Kidney (tissue), 14 donors: ENCODE data around the gene NRCAM. TPM values are rescaled to one million over a fixed set of nuclear protein-coding genes. Genes with fewer than 3 reads are reported as not detected.
A peak's percentile ranks its signal among the peaks of the same experiment; 100 is the strongest.

Experiments used
- DNase-seq, 5 donors: peaks; one replicate each; pipeline ENCODE4 v3.0.0-alpha.2; 2013 to 2020
- FAIRE-seq: peaks from 2 replicates; lab custom pipeline; 2012; peaks lifted over from hg19 to GRCh38; lab: Jason Lieb, UNC
- H3K27ac ChIP-seq, 2 donors: one replicate each; pipeline ENCODE4 v1.7.0; 2013; ENCODE audit warnings: low read depth in 2 of 2, low read length in 2 of 2, inconsistent platforms in 1 of 2
- H3K27me3 ChIP-seq: one replicate; pipeline ENCODE4 v1.7.1; 2013; ENCODE audit warnings: low read length, inconsistent platforms; ENCODE audit not compliant: control insufficient read depth, insufficient read depth
- H3K36me3 ChIP-seq, 3 donors: one replicate each; pipeline versions ENCODE4 v1.7.0 to v1.7.1; 2013; ENCODE audit warnings: low read length in 3 of 3, control low read depth in 1 of 3, inconsistent platforms in 1 of 3; ENCODE audit not compliant: insufficient read depth in 3 of 3, control insufficient read depth in 2 of 3
- H3K4me1 ChIP-seq, 3 donors: one replicate each; pipeline versions ENCODE4 v1.7.0 to v1.7.1; 2013; ENCODE audit warnings: low read length in 3 of 3, inconsistent platforms in 1 of 3, low read depth in 1 of 3; ENCODE audit not compliant: control insufficient read depth in 2 of 3, insufficient read depth in 2 of 3
- H3K4me3 ChIP-seq, 3 donors: one replicate each; pipeline versions ENCODE4 v1.7.0 to v1.8.1; 2013; ENCODE audit warnings: low read length in 3 of 3, control low read depth in 1 of 3, inconsistent platforms in 1 of 3
- H3K9ac ChIP-seq, 3 donors: one replicate each; pipeline versions ENCODE4 v1.7.0 to v1.7.1; 2013; ENCODE audit warnings: low read length in 3 of 3, control low read depth in 1 of 3, inconsistent platforms in 1 of 3
- H3K9me3 ChIP-seq, 3 donors: one replicate each; pipeline versions ENCODE4 v1.7.0 to v1.7.1; 2013; ENCODE audit warnings: low read length in 3 of 3, control low read depth in 1 of 3, inconsistent platforms in 1 of 3; ENCODE audit not compliant: control insufficient read depth in 2 of 3, insufficient read depth in 1 of 3
- CTCF ChIP-seq: IDR thresholded peaks from 3 replicates; pipeline ENCODE4 v1.5.1; 2012; ENCODE audit warnings: mild to moderate bottlenecking, moderate library complexity, borderline replicate concordance; ENCODE audit not compliant: insufficient read depth; ENCODE audit errors: extremely low read depth
- intact Hi-C: fragments of 100-400 bp; cut with DNase I; formaldehyde crosslinking; loops from one replicate; pipeline ENCODE4 v1.11.1; 2022
- polyA plus RNA-seq: library from polyadenylated mRNA; stranded (reverse); fragments of 350-450 nt; fragmentation: Illumina TruSeq; extraction: RNeasy Lipid Tissue Mini Kit (QIAGEN cat#74804); gene quantifications from one replicate; pipeline ENCODE4 v1.2.3, GENCODE V29; 2014; ENCODE audit warnings: low read depth, low replicate concordance; ENCODE audit not compliant: insufficient read depth
- total RNA-seq: library from RNA; stranded (reverse); fragmentation: NEBNext Ultra II Directional; extraction: Animal tissue kit (Norgen Biotek cat#: 25700); gene quantifications from one replicate; pipeline ENCODE4 v1.2.1, GENCODE V29; 2021
- donor health status: control.
- donor health status: control.
- donor health status: control.
- donor health status: control.
- donor health status: control.
- donor health status: DM: yes; HTN: yes; CAD: no.
- donor health status: Normal renal cell carcinoma (clear cell type).

Gene NRCAM
- total and polyA plus RNA-seq, 2 donors from 2014 or later: 16.8 to 20.6 TPM

- intact Hi-C loops: loop anchor here (10.0 kb wide), 1 partner anchor 279 kb away; no protein-coding TSS in a partner anchor
Observed at GRCh38 chr7:108463613-108464012, 7.4 kb upstream of the NRCAM start.

DNA sequence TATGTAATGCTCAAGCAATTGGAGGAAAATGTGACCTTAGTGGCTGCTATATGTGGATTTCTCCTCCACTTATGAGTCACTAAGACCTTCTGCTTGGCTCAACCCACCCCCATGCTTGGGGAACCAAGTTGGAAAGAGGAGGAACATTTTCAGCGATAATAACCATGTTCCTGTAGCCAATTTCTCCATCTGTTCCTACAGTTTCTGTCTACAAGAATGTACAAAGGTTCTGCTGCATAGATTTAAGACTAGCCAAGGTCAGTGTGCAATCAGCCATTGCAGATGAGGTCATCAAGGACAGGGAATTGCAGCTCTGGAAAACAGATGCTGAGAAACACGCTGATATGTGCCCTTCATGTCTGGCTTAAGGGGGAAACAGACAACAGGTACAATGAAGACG is 5.6 kb upstream of the NRCAM start:
- Histone ChIP-seq H3K4me3 (no peak overlapping the region), H3K27ac (no peak overlapping the region), H3K4me1 (peaks cover 0 to 3% (median 0%) of the 10 kb centered on the region in 3 donors), H3K9me3 (no peaks in the 10 kb centered on the region), H3K36me3 (no peaks in the 10 kb centered on the region), H3K9ac (no peak overlapping the region), H3K27me3 (peaks cover 8% of the 10 kb centered on the region)
- intact Hi-C loops: loop anchor here (10.0 kb wide), 1 partner anchor 277 kb away; no protein-coding TSS in a partner anchor
- DNase-seq (peak in 3 of 5 donors; percentile 23 to 42 (median 34)), FAIRE-seq (no peak)
- no peak for TF ChIP-seq CTCF

More at GRCh38 chr7:108463613-108464012, 7.4 kb upstream of the NRCAM start:
- Histone ChIP-seq H3K9me3 (no peaks in the 10 kb centered on the region), H3K4me3 (no peak overlapping the region), H3K9ac (no peak overlapping the region), H3K36me3 (no peaks in the 10 kb centered on the region), H3K4me1 (peaks cover 0 to 3% (median 0%) of the 10 kb centered on the region in 3 donors), H3K27ac (no peak overlapping the region), H3K27me3 (no peaks in the 10 kb centered on the region)
- FAIRE-seq (no peak), DNase-seq (no peak)
- no peak for TF ChIP-seq CTCF

DNA sequence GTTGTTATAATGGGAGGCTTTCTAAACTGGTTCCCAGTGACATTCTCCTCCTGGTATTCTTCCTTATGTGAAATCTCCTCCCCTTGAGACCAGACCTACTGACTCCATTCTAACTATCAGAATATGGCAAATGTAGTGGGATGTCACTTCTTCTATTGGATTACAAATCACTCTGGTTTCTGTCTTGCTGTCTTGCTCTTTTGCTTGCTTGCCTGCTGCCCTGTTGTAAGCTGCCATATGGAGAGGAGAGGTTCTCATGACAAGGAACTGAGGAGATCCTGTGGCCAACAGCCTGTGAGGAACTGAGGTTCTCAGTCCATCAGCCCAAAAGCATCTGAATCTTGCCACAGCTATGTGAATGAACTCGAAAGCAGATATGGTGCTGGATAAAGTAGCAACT is 4.7 kb upstream of the NRCAM start:
- Histone ChIP-seq H3K36me3 (no peaks in the 10 kb centered on the region), H3K27ac (no peak overlapping the region), H3K4me3 (no peak overlapping the region), H3K4me1 (peaks cover 0 to 3% (median 1%) of the 10 kb centered on the region in 3 donors), H3K27me3 (peaks cover 8% of the 10 kb centered on the region), H3K9ac (no peak overlapping the region), H3K9me3 (no peaks in the 10 kb centered on the region)
- DNase-seq (no peak), FAIRE-seq (no peak)
- no peak for TF ChIP-seq CTCF
- intact Hi-C loops: loop anchor here (10.0 kb wide), 1 partner anchor 276 kb away; no protein-coding TSS in a partner anchor
